NCI-H2227 treated with DMSO at 0.1 percent for 48 hours (cell line): ENCODE results near the gene PPHLN1.
"Not testable (repeated sequence)": the region's sequence is repeated elsewhere in the genome, so short reads cannot be mapped to it uniquely, and the experiment has no call there.

Source experiments
- DNase-seq: peaks from one replicate; lab custom pipeline; 2025; lab: John Stamatoyannopoulos, UW

The PPHLN1 gene

GRCh38 chr12:42370013-42370412 is 44.0 kb downstream of the PPHLN1 start:
- no peak for DNase-seq

GRCh38 chr12:42372154-42372791 is 46.3 kb downstream of the PPHLN1 start:
- DNase-seq, result peak; percentile 21

- no peak for DNase-seq
These were observed 47.7 kb downstream of the PPHLN1 start for GRCh38 chr12:42373669-42374068.

- no peak for DNase-seq
These were observed 54.8 kb downstream of the PPHLN1 start for GRCh38 chr12:42380733-42381132.

- DNase-seq, result no peak
These were observed 56.2 kb downstream of the PPHLN1 start for GRCh38 chr12:42382013-42382696.

- no peak for DNase-seq
These were observed 59.4 kb downstream of the PPHLN1 start for GRCh38 chr12:42385326-42385841.

GRCh38 chr12:42386308-42386707 is 60.3 kb downstream of the PPHLN1 start:
- no peak for DNase-seq

- DNase-seq, result not testable (repeated sequence)
These were observed 62.1 kb downstream of the PPHLN1 start for GRCh38 chr12:42388086-42388485.

GRCh38 chr12:42394429-42394828 is 68.5 kb downstream of the PPHLN1 start:
- DNase-seq, result no peak

GRCh38 chr12:42396473-42397259 is 70.7 kb downstream of the PPHLN1 start:
- DNase-seq, result no peak

- no peak for DNase-seq
These were observed 76.9 kb downstream of the PPHLN1 start for GRCh38 chr12:42402821-42403411.

GRCh38 chr12:42407306-42407705 is 81.3 kb downstream of the PPHLN1 start:
- no peak for DNase-seq

- no peak for DNase-seq
These were observed 83.5 kb downstream of the PPHLN1 start for GRCh38 chr12:42409471-42409870.

- DNase-seq, result no peak
These were observed 84.4 kb downstream of the PPHLN1 start for GRCh38 chr12:42410340-42410739.

GRCh38 chr12:42420395-42420794 is 94.4 kb downstream of the PPHLN1 start:
- DNase-seq, result no peak

- DNase-seq, result no peak
These were observed 96.1 kb downstream of the PPHLN1 start for GRCh38 chr12:42421844-42422779.

- no peak for DNase-seq
These were observed 96.8 kb downstream of the PPHLN1 start for GRCh38 chr12:42422785-42423184.

- no peak for DNase-seq
These were observed 100.8 kb downstream of the PPHLN1 start for GRCh38 chr12:42426746-42427145.

- no peak for DNase-seq
These were observed 102.9 kb downstream of the PPHLN1 start for GRCh38 chr12:42428850-42429249.

GRCh38 chr12:42432517-42433140 is 106.7 kb downstream of the PPHLN1 start:
- DNase-seq, result no peak

- no peak for DNase-seq
These were observed 114.6 kb downstream of the PPHLN1 start for GRCh38 chr12:42440608-42441007.
